ENCODE results near the gene B4GALT6.
A peak's percentile ranks its signal among the peaks of the same experiment; 100 is the strongest.

Gene B4GALT6

GRCh38 chr18:31686986-31687928 lies 2.9 kb upstream of the B4GALT6 start:
- no peak for DNase-seq

GRCh38 chr18:31686572-31686971 lies 2.2 kb upstream of the B4GALT6 start:
- DNase-seq = no peak

- peak; percentile 41 for DNase-seq
Observed at GRCh38 chr18:31685097-31686082, 1.0 kb upstream of the B4GALT6 start.

GRCh38 chr18:31683968-31684278 lies 458 bp downstream of the B4GALT6 start:
- DNase-seq = no peak

GRCh38 chr18:31683106-31683505 lies 1.3 kb downstream of the B4GALT6 start:
- DNase-seq = no peak

- no peak for DNase-seq
Observed at GRCh38 chr18:31680831-31681568, 3.4 kb downstream of the B4GALT6 start.

GRCh38 chr18:31680433-31680811 lies 4.0 kb downstream of the B4GALT6 start:
- DNase-seq = no peak

GRCh38 chr18:31679791-31680432 lies 4.5 kb downstream of the B4GALT6 start:
- DNase-seq = no peak

GRCh38 chr18:31679133-31679742 lies 5.1 kb downstream of the B4GALT6 start:
- DNase-seq = no peak

GRCh38 chr18:31678425-31678824 lies 6.0 kb downstream of the B4GALT6 start:
- DNase-seq = no peak

GRCh38 chr18:31677592-31677991 lies 6.8 kb downstream of the B4GALT6 start:
- no peak for DNase-seq

GRCh38 chr18:31675404-31675803 lies 9.0 kb downstream of the B4GALT6 start:
- DNase-seq = no peak

- DNase-seq = no peak
Observed at GRCh38 chr18:31672628-31673135, 11.7 kb downstream of the B4GALT6 start.

GRCh38 chr18:31671951-31672350 lies 12.4 kb downstream of the B4GALT6 start:
- no peak for DNase-seq

- DNase-seq = no peak
Observed at GRCh38 chr18:31669541-31669940, 14.8 kb downstream of the B4GALT6 start.

GRCh38 chr18:31667185-31667584 lies 17.2 kb downstream of the B4GALT6 start:
- DNase-seq = no peak

GRCh38 chr18:31666055-31666454 lies 18.3 kb downstream of the B4GALT6 start:
- DNase-seq = no peak

- DNase-seq = no peak
Observed at GRCh38 chr18:31664101-31664500, 20.3 kb downstream of the B4GALT6 start.

GRCh38 chr18:31661965-31662364 lies 22.4 kb downstream of the B4GALT6 start:
- no peak for DNase-seq

GRCh38 chr18:31660763-31661162 lies 23.6 kb downstream of the B4GALT6 start:
- DNase-seq = no peak

GRCh38 chr18:31659576-31660177 lies 24.7 kb downstream of the B4GALT6 start:
- DNase-seq = no peak

Measured in activated T-cell treated with anti-CD3 and anti-CD28 coated beads, Interleukin-2, amount 50 U/mL, for 1 hour (primary cell).